ENCODE results near the gene MSANTD7. TPM values are rescaled to one million over a fixed set of nuclear protein-coding genes. Genes with fewer than 3 reads are reported as not detected.
A peak's percentile ranks its signal among the peaks of the same experiment; 100 is the strongest.

Gene MSANTD7
- total and polyA plus RNA-seq, 2 of the 13 experiments (the other 11 are each of a cell fraction or from before 2014, with no cell fraction given) = 3.7 to 16.7 TPM

DNA sequence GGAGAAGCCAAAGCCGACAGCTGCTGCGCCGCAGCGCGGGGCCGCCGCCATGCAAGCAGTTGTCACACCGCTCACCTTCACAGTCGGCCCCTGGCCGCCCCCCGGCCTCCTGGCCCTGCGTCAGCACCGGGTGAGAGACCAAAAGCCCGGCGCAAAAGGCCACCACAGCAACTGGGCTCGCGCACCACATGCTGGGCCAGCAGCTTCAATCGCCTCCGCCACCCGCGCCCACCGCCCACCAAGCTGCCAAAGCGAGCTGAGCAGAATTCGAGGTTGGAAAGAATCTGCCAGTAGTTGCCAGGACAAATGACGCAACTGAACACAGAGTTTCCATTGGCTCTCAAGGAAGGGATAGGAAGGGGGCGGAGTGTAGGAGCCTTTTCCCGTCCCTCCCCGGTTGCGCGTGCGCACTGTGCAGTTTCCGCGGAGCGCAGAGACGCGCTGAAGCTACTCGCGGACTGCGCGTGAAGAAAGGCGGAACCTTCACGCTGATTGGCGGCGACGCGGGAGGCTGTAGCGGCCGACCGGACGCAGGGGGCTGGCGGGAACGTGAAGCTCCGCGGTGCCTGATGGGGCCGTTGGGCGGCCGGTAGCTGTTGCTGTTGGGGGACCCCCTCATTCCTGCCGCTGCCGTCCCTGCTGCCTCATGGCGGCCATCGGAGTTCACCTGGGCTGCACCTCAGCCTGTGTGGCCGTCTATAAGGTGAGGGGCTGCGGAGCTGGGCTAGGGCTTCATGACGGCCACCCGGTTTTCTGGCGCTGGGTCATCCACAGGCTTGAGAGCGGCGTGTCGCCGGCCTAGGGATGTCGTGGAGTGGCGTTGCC lies at the start of gene MSANTD7, which contains the start of the genes CDNF and HSPA14 (continued):
- TF ChIP-seq, protein P1, sequence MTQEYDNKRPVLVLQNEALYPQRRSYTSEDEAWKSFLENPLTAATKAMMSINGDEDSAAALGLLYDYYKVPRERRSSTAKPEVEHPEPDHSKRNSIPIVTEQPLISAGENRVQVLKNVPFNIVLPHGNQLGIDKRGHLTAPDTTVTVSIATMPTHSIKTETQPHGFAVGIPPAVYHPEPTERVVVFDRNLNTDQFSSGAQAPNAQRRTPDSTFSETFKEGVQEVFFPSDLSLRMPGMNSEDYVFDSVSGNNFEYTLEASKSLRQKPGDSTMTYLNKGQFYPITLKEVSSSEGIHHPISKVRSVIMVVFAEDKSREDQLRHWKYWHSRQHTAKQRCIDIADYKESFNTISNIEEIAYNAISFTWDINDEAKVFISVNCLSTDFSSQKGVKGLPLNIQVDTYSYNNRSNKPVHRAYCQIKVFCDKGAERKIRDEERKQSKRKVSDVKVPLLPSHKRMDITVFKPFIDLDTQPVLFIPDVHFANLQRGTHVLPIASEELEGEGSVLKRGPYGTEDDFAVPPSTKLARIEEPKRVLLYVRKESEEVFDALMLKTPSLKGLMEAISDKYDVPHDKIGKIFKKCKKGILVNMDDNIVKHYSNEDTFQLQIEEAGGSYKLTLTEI (CRISPR knock-in tag; conservative IDR thresholded peaks at IDR 0.05) = no peak; the same call in 1 of the 2 replicates
- no peak; the same call in 1 of the 2 replicates for TF ChIP-seq GTF3A (CRISPR knock-in tag; conservative IDR thresholded peaks at IDR 0.05)
- TF ChIP-seq MAFK (conservative IDR thresholded peaks at IDR 0.05 in 1 of 2, IDR thresholded peaks at IDR 0.05 in 1 of 2; ENCODE audit: low read length in 2 of 2) = no peak
- peak; percentile 46; the same call in 1 of the 2 replicates for TF ChIP-seq SMAD9 (CRISPR knock-in tag; IDR thresholded peaks at IDR 0.05)
- TF ChIP-seq NAIF1 (CRISPR knock-in tag; IDR thresholded peaks at IDR 0.05; ENCODE audit: borderline replicate concordance) = no peak
- TF ChIP-seq ZNF670 (CRISPR knock-in tag; IDR thresholded peaks at IDR 0.05; ENCODE audit: borderline replicate concordance) = no peak
- TF ChIP-seq ZNF17 (CRISPR knock-in tag; IDR thresholded peaks at IDR 0.05) = no peak
- TF ChIP-seq RELA (CRISPR knock-in tag; IDR thresholded peaks at IDR 0.05) = no peak
- no peak for TF ChIP-seq EZH2 (conservative IDR thresholded peaks at IDR 0.05; ENCODE audit: low read depth, low read length)
- TF ChIP-seq ARHGAP35 (CRISPR knock-in tag; IDR thresholded peaks at IDR 0.05; ENCODE audit: borderline replicate concordance) = no peak; the same call in none of the 2 replicates
- TF ChIP-seq ATF7 (IDR thresholded peaks at IDR 0.05) = peak; percentile 81
- no peak for TF ChIP-seq ATF7 (CRISPR knock-in tag; IDR thresholded peaks at IDR 0.05)
- TF ChIP-seq ZNF614 (CRISPR knock-in tag; IDR thresholded peaks at IDR 0.05; ENCODE audit: borderline replicate concordance) = no peak; the same call in 1 of the 2 replicates
- no peak for TF ChIP-seq DPF2 (CRISPR knock-in tag; IDR thresholded peaks at IDR 0.05; ENCODE audit: borderline replicate concordance, low read depth)
- peak; percentile 100 for TF ChIP-seq RFXAP (CRISPR knock-in tag; IDR thresholded peaks at IDR 0.05; ENCODE audit: borderline replicate concordance)
- no peak for TF ChIP-seq HNF4G (IDR thresholded peaks at IDR 0.05; ENCODE audit: borderline replicate concordance, low read depth, low read length)
- TF ChIP-seq HNF4G (CRISPR knock-in tag; IDR thresholded peaks at IDR 0.05; ENCODE audit: borderline replicate concordance, low read depth) = 0 out of 2 replicates have a peak, but pooled peaks have one; percentile 27
- TF ChIP-seq POLR2AphosphoS5 (IDR thresholded peaks at IDR 0.05; ENCODE audit: low read depth, low read length) = peak; percentile 77
- TF ChIP-seq, protein P2, sequence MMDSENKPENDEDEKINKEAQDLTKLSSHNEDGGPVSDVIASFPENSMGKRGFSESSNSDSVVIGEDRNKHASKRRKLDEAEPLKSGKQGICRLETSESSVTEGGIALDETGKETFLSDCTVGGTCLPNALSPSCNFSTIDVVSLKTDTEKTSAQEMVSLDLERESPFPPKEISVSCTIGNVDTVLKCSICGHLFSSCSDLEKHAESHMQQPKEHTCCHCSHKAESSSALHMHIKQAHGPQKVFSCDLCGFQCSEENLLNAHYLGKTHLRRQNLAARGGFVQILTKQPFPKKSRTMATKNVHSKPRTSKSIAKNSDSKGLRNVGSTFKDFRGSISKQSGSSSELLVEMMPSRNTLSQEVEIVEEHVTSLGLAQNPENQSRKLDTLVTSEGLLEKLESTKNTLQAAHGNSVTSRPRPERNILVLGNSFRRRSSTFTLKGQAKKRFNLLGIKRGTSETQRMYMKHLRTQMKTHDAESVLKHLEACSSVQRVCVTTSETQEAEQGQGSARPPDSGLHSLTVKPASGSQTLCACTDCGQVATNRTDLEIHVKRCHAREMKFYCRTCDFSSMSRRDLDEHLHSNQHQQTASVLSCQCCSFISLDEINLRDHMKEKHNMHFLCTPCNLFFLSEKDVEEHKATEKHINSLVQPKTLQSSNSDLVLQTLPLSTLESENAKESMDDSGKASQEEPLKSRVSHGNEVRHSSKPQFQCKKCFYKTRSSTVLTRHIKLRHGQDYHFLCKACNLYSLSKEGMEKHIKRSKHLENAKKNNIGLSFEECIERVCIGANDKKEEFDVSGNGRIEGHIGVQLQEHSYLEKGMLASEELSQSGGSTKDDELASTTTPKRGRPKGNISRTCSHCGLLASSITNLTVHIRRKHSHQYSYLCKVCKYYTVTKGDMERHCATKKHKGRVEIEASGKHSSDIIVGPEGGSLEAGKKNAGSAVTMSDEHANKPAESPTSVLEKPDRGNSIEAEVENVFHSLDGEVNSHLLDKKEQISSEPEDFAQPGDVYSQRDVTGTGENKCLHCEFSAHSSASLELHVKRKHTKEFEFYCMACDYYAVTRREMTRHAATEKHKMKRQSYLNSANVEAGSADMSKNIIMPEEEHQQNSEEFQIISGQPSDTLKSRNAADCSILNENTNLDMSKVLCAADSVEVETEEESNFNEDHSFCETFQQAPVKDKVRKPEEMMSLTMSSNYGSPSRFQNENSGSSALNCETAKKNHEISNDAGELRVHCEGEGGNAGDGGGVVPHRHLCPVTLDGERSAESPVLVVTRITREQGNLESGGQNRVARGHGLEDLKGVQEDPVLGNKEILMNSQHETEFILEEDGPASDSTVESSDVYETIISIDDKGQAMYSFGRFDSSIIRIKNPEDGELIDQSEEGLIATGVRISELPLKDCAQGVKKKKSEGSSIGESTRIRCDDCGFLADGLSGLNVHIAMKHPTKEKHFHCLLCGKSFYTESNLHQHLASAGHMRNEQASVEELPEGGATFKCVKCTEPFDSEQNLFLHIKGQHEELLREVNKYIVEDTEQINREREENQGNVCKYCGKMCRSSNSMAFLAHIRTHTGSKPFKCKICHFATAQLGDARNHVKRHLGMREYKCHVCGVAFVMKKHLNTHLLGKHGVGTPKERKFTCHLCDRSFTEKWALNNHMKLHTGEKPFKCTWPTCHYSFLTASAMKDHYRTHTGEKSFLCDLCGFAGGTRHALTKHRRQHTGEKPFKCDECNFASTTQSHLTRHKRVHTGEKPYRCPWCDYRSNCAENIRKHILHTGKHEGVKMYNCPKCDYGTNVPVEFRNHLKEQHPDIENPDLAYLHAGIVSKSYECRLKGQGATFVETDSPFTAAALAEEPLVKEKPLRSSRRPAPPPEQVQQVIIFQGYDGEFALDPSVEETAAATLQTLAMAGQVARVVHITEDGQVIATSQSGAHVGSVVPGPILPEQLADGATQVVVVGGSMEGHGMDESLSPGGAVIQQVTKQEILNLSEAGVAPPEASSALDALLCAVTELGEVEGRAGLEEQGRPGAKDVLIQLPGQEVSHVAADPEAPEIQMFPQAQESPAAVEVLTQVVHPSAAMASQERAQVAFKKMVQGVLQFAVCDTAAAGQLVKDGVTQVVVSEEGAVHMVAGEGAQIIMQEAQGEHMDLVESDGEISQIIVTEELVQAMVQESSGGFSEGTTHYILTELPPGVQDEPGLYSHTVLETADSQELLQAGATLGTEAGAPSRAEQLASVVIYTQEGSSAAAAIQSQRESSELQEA (CRISPR knock-in tag; IDR thresholded peaks at IDR 0.05; ENCODE audit: not compliant biosample characterization) = no peak
- TF ChIP-seq SMAD1 (CRISPR knock-in tag; IDR thresholded peaks at IDR 0.05; ENCODE audit: borderline replicate concordance, low read depth) = 0 out of 2 replicates have a peak, but pooled peaks have one; percentile 64
